Upper lobe of left lung (tissue), 4 donors: ENCODE data around the gene GPN2.

Experiments used
- CTCF ChIP-seq, 6 experiments: fragments of 450-650 bp in 4 of 6; fragments of 200-600 bp in 2 of 6; sonication (generic) in 2 of 6; IDR thresholded peaks; one replicate each; pipeline ENCODE4 v1.5.1; 2016 to 2019; ENCODE audit warnings: antibody characterized with exemption in 6 of 6
- EP300 ChIP-seq, 4 donors: sonication (generic); formaldehyde crosslinking; IDR thresholded peaks; one replicate each; pipeline ENCODE4 v1.5.1; 2017; ENCODE audit warnings: antibody characterized with exemption in 4 of 4, control low read depth in 2 of 4
- POLR2A ChIP-seq, 4 donors: fragments of 450-650 bp; IDR thresholded peaks; one replicate each; pipeline ENCODE4 v1.5.1; 2016 to 2017; ENCODE audit warnings: antibody characterized with exemption in 4 of 4, mild to moderate bottlenecking in 2 of 4

- TF ChIP-seq POLR2A (IDR thresholded peaks at IDR 0.05) (no peak), CTCF (IDR thresholded peaks at IDR 0.05) (no peak), EP300 (IDR thresholded peaks at IDR 0.05) (no peak)
Observed at GRCh38 chr1:26853600-26853999, 36.5 kb downstream of the GPN2 start.
